ENCODE results near the gene CCPG1. TPM values are rescaled to one million over a fixed set of nuclear protein-coding genes. Genes with fewer than 3 reads are reported as not detected.
A peak's percentile ranks its signal among the peaks of the same experiment; 100 is the strongest.

Gene CCPG1
- polyA plus RNA-seq, 1 of the 3 experiments (the other 2 are of a cell fraction) = 10.5 TPM

DNA sequence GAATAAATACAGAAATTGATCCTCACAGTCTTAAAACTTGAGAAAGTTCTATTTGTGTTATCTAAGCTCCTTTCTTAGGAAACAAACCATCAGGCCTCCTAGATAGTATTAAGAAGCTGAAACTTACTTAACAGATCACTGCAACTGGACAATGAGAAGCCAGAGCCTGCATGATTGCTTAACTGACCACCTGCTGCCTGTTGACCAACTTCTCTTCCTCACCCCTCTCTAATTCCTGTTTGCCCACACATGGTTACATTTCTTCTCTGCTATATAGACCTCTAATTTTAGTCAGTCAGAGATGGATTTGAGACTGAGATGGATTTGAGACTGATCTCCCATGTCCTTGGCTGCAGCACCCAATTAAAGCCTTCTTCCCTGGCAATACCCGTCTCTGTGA is 13.5 kb downstream of the CCPG1 start:
- Histone ChIP-seq H3K4me3 (ENCODE audit: low read depth in 2 of 2, low read length in 1 of 2) (no peak overlapping the region), H3F3A (replicated peaks; ENCODE audit: insufficient read depth) (no peaks in the 10 kb centered on the region), H3K27ac (ENCODE audit: low read depth in 2 of 2, low read length in 1 of 2) (no peak overlapping the region), H3K9ac (no peak overlapping the region), H2AFZ (ENCODE audit: low read depth) (no peak overlapping the region), H3K4me2 (no peak overlapping the region), H4K20me1 (ENCODE audit: insufficient read depth) (no peaks in the 10 kb centered on the region), H3K4me1 (ENCODE audit: control insufficient read depth in 1 of 2, insufficient read depth in 2 of 2, low read depth in 1 of 2, low read length in 1 of 2) (no peaks in the 10 kb centered on the region), H3K9me3 (no peaks in the 10 kb centered on the region), H3K36me3 (replicated peaks in 1 of 2; ENCODE audit: control insufficient read depth in 1 of 2, insufficient read depth in 2 of 2, low read length in 1 of 2) (peaks cover 0 to 4% of the 10 kb centered on the region in 2 experiments), H3K27me3 (ENCODE audit: insufficient read depth) (no peaks in the 10 kb centered on the region), H3K79me2 (ENCODE audit: insufficient read depth) (no peaks in the 10 kb centered on the region), H3K9me2 (no peaks in the 10 kb centered on the region)
- WGBS (ENCODE audit: low lambda C conversion rate) = 93% methylated on average over 1 of the region's 1 CpG
- no peak for DNase-seq
- ChIA-PET CTCF (interaction anchor here (0.9 kb wide), 1 partner anchor 16 kb away, joined by 3 read pairs; no protein-coding TSS in a partner anchor), POLR2A (no interaction called here)
- TF ChIP-seq, protein P1, sequence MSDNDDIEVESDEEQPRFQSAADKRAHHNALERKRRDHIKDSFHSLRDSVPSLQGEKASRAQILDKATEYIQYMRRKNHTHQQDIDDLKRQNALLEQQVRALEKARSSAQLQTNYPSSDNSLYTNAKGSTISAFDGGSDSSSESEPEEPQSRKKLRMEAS (IDR thresholded peaks at IDR 0.05; ENCODE audit: low read depth) = no peak
- TF ChIP-seq FOXM1 (IDR thresholded peaks at IDR 0.05; ENCODE audit: low read depth) = no peak
- TF ChIP-seq RFX5 (IDR thresholded peaks at IDR 0.05; ENCODE audit: low read length) = no peak
- no peak for TF ChIP-seq TAF1 (IDR thresholded peaks at IDR 0.05; ENCODE audit: borderline replicate concordance, low read depth, low read length)
- no peak for TF ChIP-seq TEAD4 (IDR thresholded peaks at IDR 0.05; ENCODE audit: borderline replicate concordance, insufficient read depth)
- TF ChIP-seq FOSL2 (IDR thresholded peaks at IDR 0.05; ENCODE audit: borderline replicate concordance, low read depth) = no peak
- TF ChIP-seq CHD2 (IDR thresholded peaks at IDR 0.05; ENCODE audit: low read length, partially characterized antibody) = no peak

DNA sequence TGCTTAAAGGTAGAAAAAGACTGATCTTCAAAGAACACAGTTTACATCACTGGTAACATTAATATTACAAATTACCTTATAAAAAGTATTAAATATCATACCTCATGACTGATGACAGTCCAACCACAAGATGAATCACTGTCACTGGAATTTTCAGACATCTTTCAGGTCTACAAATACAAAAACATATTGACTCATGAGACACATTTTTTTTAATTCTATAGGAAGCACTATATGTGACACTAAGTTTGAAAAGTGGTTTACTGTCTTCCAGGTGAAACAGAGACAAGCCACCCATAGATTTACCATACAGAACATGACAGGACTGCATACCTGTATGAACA is 18.9 kb downstream of the CCPG1 start:
- POLR2A ChIA-PET = no interaction called here
- Histone ChIP-seq H3K9ac (no peak overlapping the region), H3K27me3 (ENCODE audit: insufficient read depth) (no peaks in the 10 kb centered on the region), H3K9me2 (no peaks in the 10 kb centered on the region), H3K4me2 (0 out of 2 replicates have a peak overlapping the region, but pooled peaks have one; percentile 5), H3F3A (replicated peaks; ENCODE audit: insufficient read depth) (no peaks in the 10 kb centered on the region), H3K36me3 (replicated peaks in 1 of 2; ENCODE audit: control insufficient read depth in 1 of 2, insufficient read depth in 2 of 2, low read length in 1 of 2) (peaks cover 2 to 12% of the 10 kb centered on the region in 2 experiments), H3K79me2 (ENCODE audit: insufficient read depth) (no peaks in the 10 kb centered on the region), H3K4me3 (ENCODE audit: low read depth in 2 of 2, low read length in 1 of 2) (no peak overlapping the region), H3K4me1 (ENCODE audit: control insufficient read depth in 1 of 2, insufficient read depth in 2 of 2, low read depth in 1 of 2, low read length in 1 of 2) (no peaks in the 10 kb centered on the region), H2AFZ (ENCODE audit: low read depth) (no peak overlapping the region), H4K20me1 (ENCODE audit: insufficient read depth) (0 out of 2 replicates have a peak, but pooled peaks cover 4% of the 10 kb centered on the region), H3K27ac (ENCODE audit: low read depth in 2 of 2, low read length in 1 of 2) (peak overlapping the region in 1 of 2 experiments; percentile 32; a peak in 1 of 4 replicates), H3K9me3 (no peaks in the 10 kb centered on the region)
- TF ChIP-seq, protein P2, sequence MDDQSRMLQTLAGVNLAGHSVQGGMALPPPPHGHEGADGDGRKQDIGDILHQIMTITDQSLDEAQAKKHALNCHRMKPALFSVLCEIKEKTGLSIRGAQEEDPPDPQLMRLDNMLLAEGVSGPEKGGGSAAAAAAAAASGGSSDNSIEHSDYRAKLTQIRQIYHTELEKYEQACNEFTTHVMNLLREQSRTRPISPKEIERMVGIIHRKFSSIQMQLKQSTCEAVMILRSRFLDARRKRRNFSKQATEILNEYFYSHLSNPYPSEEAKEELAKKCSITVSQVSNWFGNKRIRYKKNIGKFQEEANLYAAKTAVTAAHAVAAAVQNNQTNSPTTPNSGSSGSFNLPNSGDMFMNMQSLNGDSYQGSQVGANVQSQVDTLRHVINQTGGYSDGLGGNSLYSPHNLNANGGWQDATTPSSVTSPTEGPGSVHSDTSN (IDR thresholded peaks at IDR 0.05) = peak; percentile 47
- TF ChIP-seq JUND (IDR thresholded peaks at IDR 0.05) (peak; percentile 28), SIN3A (IDR thresholded peaks at IDR 0.05; ENCODE audit: borderline replicate concordance, low read depth, low read length) (no peak)
- CTCF ChIA-PET = no interaction called here
- no peak for DNase-seq

DNA sequence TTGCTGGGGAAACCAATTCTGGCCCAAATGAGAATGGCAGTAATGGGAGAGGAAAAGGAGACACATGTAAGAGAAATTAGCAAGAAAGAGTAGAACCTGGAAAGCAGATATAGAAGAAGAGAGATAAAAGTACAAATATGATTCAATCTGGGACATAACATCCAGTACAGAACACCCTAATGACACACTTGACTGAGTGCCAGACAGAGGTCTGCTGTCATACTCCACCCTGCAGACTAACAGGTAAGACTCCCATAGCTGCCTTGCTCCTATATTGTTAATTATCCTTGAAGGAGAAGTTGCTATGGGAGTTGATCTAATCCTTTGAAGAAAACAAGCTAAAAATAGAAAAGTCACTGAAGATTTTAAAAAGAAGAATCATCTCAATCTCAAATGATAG is 21.1 kb downstream of the CCPG1 start:
- no peak overlapping the region for H3K4me2 ChIP-seq
- H3K4me3 ChIP-seq (ENCODE audit: low read depth in 2 of 2, low read length in 1 of 2) = no peak overlapping the region
- no peaks in the 10 kb centered on the region for H3K79me2 ChIP-seq (ENCODE audit: insufficient read depth)
- CTCF ChIA-PET = interaction anchor here (1.3 kb wide), 1 partner anchor 21 kb away, joined by 3 read pairs; the partner anchor contains the start of genes CCPG1 and PIERCE2
- POLR2A ChIA-PET = no interaction called here
- no peak overlapping the region for H2AFZ ChIP-seq (ENCODE audit: low read depth)
- H4K20me1 ChIP-seq (ENCODE audit: insufficient read depth) = 0 out of 2 replicates have a peak, but pooled peaks cover 4% of the 10 kb centered on the region
- peaks cover 2 to 18% of the 10 kb centered on the region in 2 experiments for H3K36me3 ChIP-seq (replicated peaks in 1 of 2; ENCODE audit: control insufficient read depth in 1 of 2, insufficient read depth in 2 of 2, low read length in 1 of 2)
- no peak overlapping the region for H3K27ac ChIP-seq (ENCODE audit: low read depth in 2 of 2, low read length in 1 of 2)
- no peaks in the 10 kb centered on the region for H3K4me1 ChIP-seq (ENCODE audit: control insufficient read depth in 1 of 2, insufficient read depth in 2 of 2, low read depth in 1 of 2, low read length in 1 of 2)
- no peaks in the 10 kb centered on the region for H3F3A ChIP-seq (replicated peaks; ENCODE audit: insufficient read depth)
- TF ChIP-seq MXI1 (IDR thresholded peaks at IDR 0.05; ENCODE audit: low read depth, low read length) = no peak
- no peak for TF ChIP-seq ELF1 (IDR thresholded peaks at IDR 0.05)
- H3K9ac ChIP-seq = no peak overlapping the region
- no peaks in the 10 kb centered on the region for H3K9me3 ChIP-seq
- peak; percentile 33 for DNase-seq
- no peaks in the 10 kb centered on the region for H3K9me2 ChIP-seq
- H3K27me3 ChIP-seq (ENCODE audit: insufficient read depth) = no peaks in the 10 kb centered on the region
